ENCODE results near the gene JAGN1. TPM values are rescaled to one million over a fixed set of nuclear protein-coding genes. Genes with fewer than 3 reads are reported as not detected.
"Not testable (repeated sequence)": the region's sequence is repeated elsewhere in the genome, so short reads cannot be mapped to it uniquely, and the experiment has no call there.

The JAGN1 gene
- total and polyA plus RNA-seq, 4 experiments from 2014 or later = 26.5 to 48.3 (median 35.0) TPM

GRCh38 chr3:9897408-9898372 lies 7.3 kb downstream of the JAGN1 start:
- Mint-ChIP-seq H3K4me3 (no peak overlapping the region), H3K4me1 (peaks cover 33 to 57% (median 43%) of the 10 kb centered on the region in 4 donors), H3K27me3 (no peaks in the 10 kb centered on the region), H3K36me3 (peaks cover 19 to 21% of the 10 kb centered on the region in 2 donors), H3K9me3 (no peaks in the 10 kb centered on the region), H3K27ac (peak overlapping the region in 5 of 7 donors; percentile 15 to 72 (median 55))
- no peak overlapping the region for H3K4me3 ChIP-seq (ENCODE audit: low read length in 2 of 2)
- ChIA-PET CTCF (ENCODE audit: partially characterized antibody) (no interaction called here), POLR2A (ENCODE audit: partially characterized antibody) (interaction anchor here (1.4 kb wide), 1 partner anchor 35 kb away, joined by 3 read pairs; no protein-coding TSS in a partner anchor)
- H3K27me3 ChIP-seq (ENCODE audit: insufficient read depth, low read length) = no peaks in the 10 kb centered on the region
- H3K36me3 ChIP-seq (ENCODE audit: insufficient read depth, low read length) = peaks cover 10% of the 10 kb centered on the region
- intact Hi-C loops (cut with micrococcal nuclease) = no loop called here
- no peak overlapping the region for H3K27ac ChIP-seq (ENCODE audit: low read depth, low read length)
- H3K9me3 ChIP-seq (ENCODE audit: control insufficient read depth in 1 of 2, low read length in 2 of 2) = no peaks in the 10 kb centered on the region
- DNase-seq = no peak
- peaks cover 35% of the 10 kb centered on the region for H3K4me1 ChIP-seq (ENCODE audit: insufficient read depth, low read length)

- H3K4me1 Mint-ChIP-seq = peaks cover 36 to 58% (median 44%) of the 10 kb centered on the region in 4 donors
- H3K27ac Mint-ChIP-seq = peak overlapping the region; percentile 39 to 72 (median 50)
- Histone ChIP-seq H3K27ac (ENCODE audit: low read depth, low read length) (no peak overlapping the region), H3K4me1 (ENCODE audit: insufficient read depth, low read length) (peaks cover 41% of the 10 kb centered on the region), H3K27me3 (ENCODE audit: insufficient read depth, low read length) (no peaks in the 10 kb centered on the region), H3K36me3 (ENCODE audit: insufficient read depth, low read length) (peaks cover 1% of the 10 kb centered on the region), H3K4me3 (ENCODE audit: low read length in 2 of 2) (no peak overlapping the region), H3K9me3 (ENCODE audit: control insufficient read depth in 1 of 2, low read length in 2 of 2) (no peaks in the 10 kb centered on the region)
- no peaks in the 10 kb centered on the region for H3K9me3 Mint-ChIP-seq
- no peaks in the 10 kb centered on the region for H3K27me3 Mint-ChIP-seq
- H3K36me3 Mint-ChIP-seq = peaks cover 11 to 12% of the 10 kb centered on the region in 2 donors
- CTCF ChIA-PET (ENCODE audit: partially characterized antibody) = no interaction called here
- no peak overlapping the region for H3K4me3 Mint-ChIP-seq
- DNase-seq = no peak
- POLR2A ChIA-PET (ENCODE audit: partially characterized antibody) = interaction anchor here (0.5 to 1.4 kb wide), 2 partner anchors 28 to 34 kb away, joined by 3 read pairs; no protein-coding TSS in a partner anchor
- intact Hi-C loops (cut with micrococcal nuclease) = no loop called here
Measured at GRCh38 chr3:9898467-9899241, 8.2 kb downstream of the JAGN1 start.

- H3K4me3 Mint-ChIP-seq = no peak overlapping the region
- intact Hi-C loops (cut with micrococcal nuclease) = no loop called here
- no peaks in the 10 kb centered on the region for H3K27me3 ChIP-seq (ENCODE audit: insufficient read depth, low read length)
- H3K27me3 Mint-ChIP-seq = no peaks in the 10 kb centered on the region
- H3K36me3 ChIP-seq (ENCODE audit: insufficient read depth, low read length) = no peaks in the 10 kb centered on the region
- H3K4me1 ChIP-seq (ENCODE audit: insufficient read depth, low read length) = peaks cover 35% of the 10 kb centered on the region
- peaks cover 33 to 51% (median 41%) of the 10 kb centered on the region in 4 donors for H3K4me1 Mint-ChIP-seq
- ChIA-PET CTCF (ENCODE audit: partially characterized antibody) (no interaction called here), POLR2A (ENCODE audit: partially characterized antibody) (no interaction called here)
- no peak overlapping the region for H3K27ac ChIP-seq (ENCODE audit: low read depth, low read length)
- no peak overlapping the region for H3K4me3 ChIP-seq (ENCODE audit: low read length in 2 of 2)
- peak overlapping the region in 2 of 7 donors; percentile 36 to 39 for H3K27ac Mint-ChIP-seq
- H3K36me3 Mint-ChIP-seq = peaks cover 5 to 6% of the 10 kb centered on the region in 2 donors
- H3K9me3 Mint-ChIP-seq = no peaks in the 10 kb centered on the region
- DNase-seq = no peak
- H3K9me3 ChIP-seq (ENCODE audit: control insufficient read depth in 1 of 2, low read length in 2 of 2) = no peaks in the 10 kb centered on the region
Measured at GRCh38 chr3:9899289-9899791, 8.9 kb downstream of the JAGN1 start.

GRCh38 chr3:9900965-9901415 lies 10.6 kb downstream of the JAGN1 start:
- H3K9me3 Mint-ChIP-seq; DNase-seq; H3K27me3 ChIP-seq (ENCODE audit: insufficient read depth, low read length); H3K4me3 ChIP-seq (ENCODE audit: low read length in 2 of 2); H3K9me3 ChIP-seq (ENCODE audit: control insufficient read depth in 1 of 2, low read length in 2 of 2); H3K36me3 ChIP-seq (ENCODE audit: insufficient read depth, low read length); H3K36me3 Mint-ChIP-seq; H3K27ac ChIP-seq (ENCODE audit: low read depth, low read length); H3K27me3 Mint-ChIP-seq; intact Hi-C loops (cut with micrococcal nuclease): not testable (repeated sequence)
- peak overlapping the region in 5 of 7 donors; percentile 33 to 84 (median 54) for H3K27ac Mint-ChIP-seq
- H3K4me3 Mint-ChIP-seq = peak overlapping the region in 3 of 8 donors; percentile 29 to 65 (median 48)
- ChIA-PET CTCF (ENCODE audit: partially characterized antibody) (interaction anchor here (1.5 to 2.6 kb wide), 3 partner anchors 9 to 32 kb away, joined by 3 to 17 read pairs (median 5); partner anchors contain the start of gene CRELD1), POLR2A (ENCODE audit: partially characterized antibody) (interaction anchor here (2.4 to 5.0 kb wide), 3 partner anchors 9 to 31 kb away, joined by 25 to 40 read pairs (median 30); partner anchors contain the start of genes CRELD1 and JAGN1)
- peaks cover 29% of the 10 kb centered on the region for H3K4me1 ChIP-seq (ENCODE audit: insufficient read depth, low read length)
- H3K4me1 Mint-ChIP-seq = peaks cover 26 to 41% (median 33%) of the 10 kb centered on the region in 4 donors

GRCh38 chr3:9901967-9902366 lies 11.6 kb downstream of the JAGN1 start:
- intact Hi-C loops (cut with micrococcal nuclease) = loop anchor here (1.0 kb wide), 1 partner anchor 38 kb away; no protein-coding TSS in a partner anchor
- DNase-seq = peak; percentile 22 to 61 (median 35)
- peak overlapping the region; percentile 35 for H3K27ac ChIP-seq (ENCODE audit: low read depth, low read length)
- peak overlapping the region; percentile 42 to 80 (median 70) for H3K4me3 Mint-ChIP-seq
- peak overlapping the region; percentile 67 to 94 (median 88) for H3K27ac Mint-ChIP-seq
- no peaks in the 10 kb centered on the region for H3K27me3 Mint-ChIP-seq
- peaks cover 25 to 41% (median 28%) of the 10 kb centered on the region in 4 donors for H3K4me1 Mint-ChIP-seq
- ChIA-PET CTCF (ENCODE audit: partially characterized antibody) (interaction anchor here (0.7 to 2.6 kb wide), 5 partner anchors 10 to 70 kb away, joined by 3 to 17 read pairs (median 4); partner anchors contain the start of gene CRELD1), POLR2A (ENCODE audit: partially characterized antibody) (interaction anchor here (0.8 to 5.0 kb wide), 7 partner anchors 10 to 92 kb away, joined by 3 to 40 read pairs (median 6); partner anchors contain the start of genes CRELD1, JAGN1 and TTLL3)
- no peaks in the 10 kb centered on the region for H3K36me3 Mint-ChIP-seq
- H3K4me3 ChIP-seq (ENCODE audit: low read length in 2 of 2) = peak overlapping the region in 1 of 2 donors; percentile 17
- no peaks in the 10 kb centered on the region for H3K9me3 ChIP-seq (ENCODE audit: control insufficient read depth in 1 of 2, low read length in 2 of 2)
- no peaks in the 10 kb centered on the region for H3K9me3 Mint-ChIP-seq
- H3K4me1 ChIP-seq (ENCODE audit: insufficient read depth, low read length) = peaks cover 29% of the 10 kb centered on the region
- no peaks in the 10 kb centered on the region for H3K36me3 ChIP-seq (ENCODE audit: insufficient read depth, low read length)
- no peaks in the 10 kb centered on the region for H3K27me3 ChIP-seq (ENCODE audit: insufficient read depth, low read length)

- Histone ChIP-seq H3K9me3 (ENCODE audit: control insufficient read depth in 1 of 2, low read length in 2 of 2) (no peaks in the 10 kb centered on the region), H3K4me1 (ENCODE audit: insufficient read depth, low read length) (peaks cover 29% of the 10 kb centered on the region), H3K36me3 (ENCODE audit: insufficient read depth, low read length) (no peaks in the 10 kb centered on the region), H3K27ac (ENCODE audit: low read depth, low read length) (peak within 1 kb of the TSS; percentile 35), H3K27me3 (ENCODE audit: insufficient read depth, low read length) (no peaks in the 10 kb centered on the region), H3K4me3 (ENCODE audit: low read length in 2 of 2) (peak within 1 kb of the TSS in 1 of 2 donors; percentile 17)
- peaks cover 24 to 41% (median 25%) of the 10 kb centered on the region in 4 donors for H3K4me1 Mint-ChIP-seq
- no peaks in the 10 kb centered on the region for H3K27me3 Mint-ChIP-seq
- H3K36me3 Mint-ChIP-seq = no peaks in the 10 kb centered on the region
- ChIA-PET POLR2A (ENCODE audit: partially characterized antibody) (interaction anchor here (0.8 to 5.0 kb wide), 9 partner anchors 10 to 292 kb away, joined by 3 to 40 read pairs (median 4); partner anchors contain the start of genes CRELD1, JAGN1 and TTLL3), CTCF (ENCODE audit: partially characterized antibody) (interaction anchor here (0.7 to 2.6 kb wide), 8 partner anchors 9 to 69 kb away, joined by 3 to 17 read pairs (median 4); partner anchors contain the start of gene CRELD1)
- H3K9me3 Mint-ChIP-seq = no peaks in the 10 kb centered on the region
- H3K27ac Mint-ChIP-seq = peak within 1 kb of the TSS; percentile 67 to 94 (median 88)
- peak within 1 kb of the TSS; percentile 59 to 80 (median 74) for H3K4me3 Mint-ChIP-seq
- intact Hi-C loops (cut with micrococcal nuclease) = loop anchor here (1.0 kb wide), 1 partner anchor 38 kb away; no protein-coding TSS in a partner anchor
- peak in 3 of 5 donors; percentile 14 to 33 (median 23) for DNase-seq
Measured at GRCh38 chr3:9902372-9903237, 12.2 kb downstream of the JAGN1 start, which contains the start of gene IL17RE. Gene IL17RE (plus strand): TSS chr3:9902848. CDS start chr3:9902933, 85 bp downstream.

Measured in CD4-positive, alpha-beta memory T cell (primary cell).